ENCODE results near the gene TMEM141. TPM values are rescaled to one million over a fixed set of nuclear protein-coding genes. Genes with fewer than 3 reads are reported as not detected.

Gene TMEM141
- total and polyA plus RNA-seq, 2 donors from 2014 or later, result 96.5 to 403 TPM

- TF ChIP-seq CTCF (IDR thresholded peaks at IDR 0.05; ENCODE audit: borderline replicate concordance, extremely low read depth, insufficient read depth), result no peak
- no peak overlapping the region for H3K9ac ChIP-seq (ENCODE audit: low read length in 3 of 3)
- DNase-seq (peak in 1 of 5 donors; percentile 29), FAIRE-seq (no peak)
- no peaks in the 10 kb centered on the region for H3K27me3 ChIP-seq (ENCODE audit: control insufficient read depth, insufficient read depth, low read length)
- no peaks in the 10 kb centered on the region for H3K4me1 ChIP-seq (ENCODE audit: control insufficient read depth in 2 of 3, insufficient read depth in 2 of 3, low read depth in 1 of 3, low read length in 3 of 3)
- H3K4me3 ChIP-seq (ENCODE audit: low read length in 3 of 3), result no peak overlapping the region
- H3K36me3 ChIP-seq (ENCODE audit: control insufficient read depth in 2 of 3, insufficient read depth in 3 of 3, low read length in 3 of 3), result no peaks in the 10 kb centered on the region
- no peaks in the 10 kb centered on the region for H3K9me3 ChIP-seq (ENCODE audit: control insufficient read depth in 2 of 3, insufficient read depth in 1 of 3, low read length in 3 of 3)
- intact Hi-C loops (cut with DNase I), result no loop called here
- no peak overlapping the region for H3K27ac ChIP-seq (ENCODE audit: low read depth in 2 of 2, low read length in 2 of 2)
Observed at GRCh38 chr9:136771907-136772415, 19.2 kb upstream of the TMEM141 start.

DNA sequence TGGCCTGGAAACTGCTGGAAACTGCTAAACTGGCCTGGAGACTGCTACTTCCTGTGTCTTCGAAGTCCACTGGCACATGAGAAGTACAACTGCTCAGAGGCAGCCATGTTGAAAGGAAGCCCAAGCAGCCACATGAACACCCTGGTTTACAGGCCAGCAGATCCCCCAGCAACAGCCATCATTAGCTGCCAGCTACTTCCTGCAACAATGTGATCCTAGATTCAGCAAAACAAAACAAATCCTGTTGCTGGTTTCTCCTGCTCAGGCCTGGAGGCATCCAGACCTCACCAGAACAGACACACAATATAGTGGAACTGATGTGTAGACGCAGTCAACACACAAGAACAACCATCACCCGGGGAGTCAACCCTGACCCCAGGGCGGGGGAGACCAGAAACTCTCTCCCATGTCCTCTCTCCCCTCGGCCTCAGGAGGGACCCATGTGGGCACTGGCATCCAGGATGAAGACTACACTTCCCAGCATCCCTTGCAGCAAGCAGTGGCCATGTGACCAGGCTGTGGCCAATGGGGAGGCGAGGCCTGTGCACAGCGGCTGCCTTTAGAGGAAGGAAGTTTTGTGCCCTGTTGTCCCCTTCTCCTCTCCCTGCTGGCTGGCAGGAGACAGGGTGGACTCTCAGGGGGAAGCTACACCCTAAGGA, 17.6 kb upstream of the TMEM141 start:
- H3K27ac ChIP-seq (ENCODE audit: low read depth in 2 of 2, low read length in 2 of 2), result no peak overlapping the region
- FAIRE-seq (no peak), DNase-seq (peak in 1 of 5 donors; percentile 47)
- H3K27me3 ChIP-seq (ENCODE audit: control insufficient read depth, insufficient read depth, low read length), result no peaks in the 10 kb centered on the region
- no peak overlapping the region for H3K4me3 ChIP-seq (ENCODE audit: low read length in 3 of 3)
- intact Hi-C loops (cut with DNase I), result no loop called here
- no peaks in the 10 kb centered on the region for H3K36me3 ChIP-seq (ENCODE audit: control insufficient read depth in 2 of 3, insufficient read depth in 3 of 3, low read length in 3 of 3)
- H3K9ac ChIP-seq (ENCODE audit: low read length in 3 of 3), result no peak overlapping the region
- TF ChIP-seq CTCF (IDR thresholded peaks at IDR 0.05; ENCODE audit: borderline replicate concordance, extremely low read depth, insufficient read depth), result no peak
- no peaks in the 10 kb centered on the region for H3K9me3 ChIP-seq (ENCODE audit: control insufficient read depth in 2 of 3, insufficient read depth in 1 of 3, low read length in 3 of 3)
- H3K4me1 ChIP-seq (ENCODE audit: control insufficient read depth in 2 of 3, insufficient read depth in 2 of 3, low read depth in 1 of 3, low read length in 3 of 3), result no peaks in the 10 kb centered on the region

DNA sequence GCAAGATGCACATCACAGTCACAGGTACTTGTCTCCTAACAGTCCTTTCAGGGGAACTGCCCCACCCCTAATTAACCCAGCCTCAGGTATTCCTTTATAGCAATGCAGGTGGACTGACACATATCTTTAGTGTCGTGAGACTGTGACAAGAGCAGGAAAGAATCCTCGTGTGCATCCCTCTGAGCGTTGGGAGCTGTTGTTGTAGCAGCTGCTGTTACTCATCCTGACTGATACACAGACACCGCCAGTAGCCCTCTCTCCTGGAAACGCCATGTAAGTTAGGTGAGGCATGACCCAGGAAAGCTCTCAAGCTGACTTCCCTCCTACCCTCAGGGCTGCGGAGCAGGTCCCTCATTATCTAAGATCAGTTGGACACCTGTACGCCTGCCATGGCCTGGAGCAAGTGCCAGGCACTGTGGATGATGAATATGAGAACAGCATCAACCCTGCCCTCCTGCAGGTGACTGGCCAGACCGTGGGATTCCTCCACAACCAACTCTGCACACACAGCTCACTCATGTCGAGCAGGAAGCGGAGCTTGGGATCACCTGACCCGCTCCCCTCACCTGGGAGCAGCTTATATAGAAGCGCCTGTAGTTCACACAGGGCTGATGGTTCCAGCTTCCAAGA, 16.6 kb upstream of the TMEM141 start:
- FAIRE-seq (no peak), DNase-seq (peak in 1 of 5 donors; percentile 41)
- Histone ChIP-seq H3K9ac (ENCODE audit: low read length in 3 of 3) (no peak overlapping the region), H3K4me1 (ENCODE audit: control insufficient read depth in 2 of 3, insufficient read depth in 2 of 3, low read depth in 1 of 3, low read length in 3 of 3) (no peaks in the 10 kb centered on the region), H3K36me3 (ENCODE audit: control insufficient read depth in 2 of 3, insufficient read depth in 3 of 3, low read length in 3 of 3) (no peaks in the 10 kb centered on the region), H3K4me3 (ENCODE audit: low read length in 3 of 3) (no peak overlapping the region), H3K27ac (ENCODE audit: low read depth in 2 of 2, low read length in 2 of 2) (no peak overlapping the region), H3K27me3 (ENCODE audit: control insufficient read depth, insufficient read depth, low read length) (no peaks in the 10 kb centered on the region), H3K9me3 (ENCODE audit: control insufficient read depth in 2 of 3, insufficient read depth in 1 of 3, low read length in 3 of 3) (no peaks in the 10 kb centered on the region)
- intact Hi-C loops (cut with DNase I), result no loop called here
- TF ChIP-seq CTCF (IDR thresholded peaks at IDR 0.05; ENCODE audit: borderline replicate concordance, extremely low read depth, insufficient read depth), result no peak
